GM19438 (cell line): ENCODE measurements around the gene MX1.

Source experiments
- ATAC-seq: cut with Tn5 transposase; IDR thresholded peaks from one replicate; pipeline ENCODE4 v1.9.1; 2021; ENCODE audit warnings: low read depth; ENCODE audit not compliant: unreplicated experiment

The MX1 gene

DNA sequence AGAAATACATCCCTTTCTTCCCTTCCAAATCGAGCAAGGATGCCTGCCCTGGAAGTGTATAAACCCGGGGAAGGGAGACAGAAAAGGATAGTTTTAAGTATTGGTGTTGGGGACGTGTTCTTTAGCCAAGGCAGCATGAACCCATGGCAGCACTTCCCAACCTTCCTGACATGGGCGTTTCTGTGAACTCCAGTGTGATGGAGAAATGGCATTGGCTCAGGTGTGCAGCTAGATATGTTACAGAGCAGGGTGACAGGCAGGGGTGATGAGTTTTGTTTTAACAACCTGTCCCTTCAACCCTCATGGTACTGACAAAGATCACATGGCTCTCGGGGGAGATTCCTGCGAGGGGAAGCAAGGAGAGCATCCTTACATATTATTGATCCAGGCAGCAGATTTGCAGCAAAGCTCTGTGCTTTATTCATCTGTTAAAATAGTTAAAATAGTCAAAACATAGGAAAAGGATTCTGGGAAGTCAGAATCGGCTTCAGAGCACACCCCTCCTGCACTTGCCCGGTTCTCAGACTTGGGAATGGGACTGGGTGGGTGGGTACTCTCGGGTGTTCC, 4.0 kb downstream of the MX1 start:
- ATAC-seq = no peak

DNA sequence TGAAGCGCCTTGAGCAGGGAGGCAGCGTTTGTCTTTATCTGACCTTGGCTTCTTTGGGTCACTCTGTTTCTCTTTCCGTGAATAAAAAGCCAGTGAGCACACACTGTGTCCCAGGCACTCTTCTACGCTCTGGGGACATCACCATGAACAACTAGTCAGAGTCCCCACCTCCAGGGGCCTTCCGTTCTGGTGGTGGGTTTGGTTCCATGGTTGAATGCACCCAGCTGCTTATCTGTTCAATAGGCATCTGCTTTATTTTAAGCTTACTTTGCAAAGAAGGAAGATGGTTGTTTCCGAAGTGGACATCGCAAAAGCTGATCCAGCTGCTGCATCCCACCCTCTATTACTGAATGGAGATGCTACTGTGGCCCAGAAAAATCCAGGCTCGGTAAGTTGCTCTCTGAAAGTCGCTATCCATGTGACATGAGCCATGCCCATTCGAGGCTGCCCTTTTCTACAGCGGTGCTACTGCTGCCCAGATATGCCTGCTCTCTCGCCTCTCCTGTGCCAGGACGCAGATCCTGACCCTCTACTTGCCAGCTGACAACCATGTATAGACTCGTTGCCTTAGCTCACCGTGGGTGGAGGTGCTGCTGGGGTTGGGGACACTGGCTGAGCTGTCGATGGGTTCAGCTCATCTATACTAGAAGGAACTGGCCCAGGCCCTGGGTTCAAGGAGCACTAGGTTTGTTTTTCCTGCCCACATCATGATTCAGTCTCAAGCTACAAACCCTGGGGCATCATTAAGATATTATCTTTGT, 5.9 kb downstream of the MX1 start:
- peak; percentile 70 for ATAC-seq

DNA sequence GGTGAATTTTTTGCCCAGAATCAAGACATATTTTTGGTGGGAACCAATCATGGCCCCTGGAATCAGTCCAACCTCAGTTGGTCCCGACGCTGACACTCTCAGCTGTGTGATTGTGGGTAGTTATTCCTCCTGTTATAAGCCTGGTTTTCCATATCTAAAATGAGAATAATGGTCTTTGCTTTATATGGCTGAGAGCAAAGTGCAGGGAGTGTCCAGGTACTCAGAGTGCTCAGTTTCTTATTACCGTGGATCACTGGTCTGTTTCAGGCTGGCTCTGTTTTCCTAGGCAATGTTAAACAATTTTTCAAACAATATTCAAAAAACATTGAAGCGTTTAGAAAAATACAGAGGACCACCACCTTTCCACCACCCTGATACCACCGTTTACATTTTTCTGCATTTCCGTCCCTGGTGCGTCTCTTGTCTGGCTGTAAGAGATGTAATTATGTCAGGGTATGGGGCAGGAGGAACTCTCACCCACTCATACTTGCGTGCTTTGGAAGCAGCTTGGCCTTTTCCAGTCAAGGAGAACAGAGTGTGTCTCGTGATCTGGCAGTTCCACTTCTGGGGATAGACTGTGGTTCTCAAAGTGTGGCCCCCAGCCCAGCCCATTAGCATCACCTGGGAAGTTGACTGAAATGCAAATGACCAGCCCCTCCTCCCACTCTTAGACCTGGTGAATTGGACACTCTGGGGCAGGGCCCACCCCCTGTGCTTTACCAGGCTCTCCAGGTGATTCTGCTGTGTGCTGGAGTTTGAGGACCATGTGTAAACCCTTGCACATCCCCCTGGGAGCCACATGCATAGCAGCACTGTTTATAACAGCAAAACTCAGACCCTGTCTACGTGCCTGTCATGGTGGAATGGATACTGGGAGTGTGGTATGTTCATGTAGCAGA, 6.8 kb downstream of the MX1 start:
- ATAC-seq = no peak

DNA sequence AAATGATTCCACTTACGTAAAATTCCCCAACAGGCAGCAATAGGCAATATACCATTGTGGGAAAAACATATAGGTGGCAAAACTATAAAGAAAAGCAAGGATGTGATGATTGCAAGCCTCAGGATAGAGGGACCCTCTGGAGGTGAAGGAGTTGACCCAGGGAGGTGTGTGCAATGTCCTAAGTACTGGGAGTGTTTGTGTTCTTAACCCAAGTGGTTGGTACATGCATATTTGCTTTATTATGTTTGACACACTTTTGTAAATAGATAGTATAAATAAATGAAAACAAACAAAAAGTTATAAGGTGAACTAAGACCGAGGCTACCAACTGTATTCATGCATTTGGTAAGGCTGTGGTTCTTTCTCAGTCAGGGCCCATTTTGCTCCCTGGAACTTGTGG, 7.5 kb downstream of the MX1 start:
- ATAC-seq = no peak

DNA sequence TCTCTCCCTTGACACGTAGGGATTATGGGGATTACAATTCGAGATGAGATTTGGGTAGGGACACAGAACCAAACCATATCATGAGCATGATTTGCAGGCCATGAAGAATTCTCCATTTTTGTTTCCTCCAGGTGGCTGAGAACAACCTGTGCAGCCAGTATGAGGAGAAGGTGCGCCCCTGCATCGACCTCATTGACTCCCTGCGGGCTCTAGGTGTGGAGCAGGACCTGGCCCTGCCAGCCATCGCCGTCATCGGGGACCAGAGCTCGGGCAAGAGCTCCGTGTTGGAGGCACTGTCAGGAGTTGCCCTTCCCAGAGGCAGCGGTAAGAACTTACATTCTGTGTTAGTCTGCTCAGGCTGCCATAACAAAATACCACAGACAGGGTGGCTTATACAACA, 9.7 kb downstream of the MX1 start:
- no peak for ATAC-seq

DNA sequence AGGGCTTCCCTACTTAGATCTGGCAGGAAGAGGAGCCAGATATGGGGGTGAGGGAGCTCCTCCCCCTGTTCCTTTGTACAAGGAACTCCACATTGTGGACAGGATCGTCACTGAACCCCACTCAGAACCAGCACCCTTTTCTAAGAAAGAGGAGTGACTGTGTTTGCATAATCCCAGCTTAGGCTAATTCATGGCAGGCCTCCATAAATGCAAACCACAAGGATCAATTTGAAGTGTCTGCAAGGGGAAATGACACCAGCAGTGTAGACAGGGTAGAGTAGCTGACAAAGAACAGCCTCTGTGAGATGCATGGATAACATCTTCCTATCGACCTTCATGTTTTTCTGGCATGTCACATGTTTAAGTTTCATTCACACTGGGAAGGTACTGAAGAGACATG, 11.7 kb downstream of the MX1 start:
- ATAC-seq = no peak

DNA sequence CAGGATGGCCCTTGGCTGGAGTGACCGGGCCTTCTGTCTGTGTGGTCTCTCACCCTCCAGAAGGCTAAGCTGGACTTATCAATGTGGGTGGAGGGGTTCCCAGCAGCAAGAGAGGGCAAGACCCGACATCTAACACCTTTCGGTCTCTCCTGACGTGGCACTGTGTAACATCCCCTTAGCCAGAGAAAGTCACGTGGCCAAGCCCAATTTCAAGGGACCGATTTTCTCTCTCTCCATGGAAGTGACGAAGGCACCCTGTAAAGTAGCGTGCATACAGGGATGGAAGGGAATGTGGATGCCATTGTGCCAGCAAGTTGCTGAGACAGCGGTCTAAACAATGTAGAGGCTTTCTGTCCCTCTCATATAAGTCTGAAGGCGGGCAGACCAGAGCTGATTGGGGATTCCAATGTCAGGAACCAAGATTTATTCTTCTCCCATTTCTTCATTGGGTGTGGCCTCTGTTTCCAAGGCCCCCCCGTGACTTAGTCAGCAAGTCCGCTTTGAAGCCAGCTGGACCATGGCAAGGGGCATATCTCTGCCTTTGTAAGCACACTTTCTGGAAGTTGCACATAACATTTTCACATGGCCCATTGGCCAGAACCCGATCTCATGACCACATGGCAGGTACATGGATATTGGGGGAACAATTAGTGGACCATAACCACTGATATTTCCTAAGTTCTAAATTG, 12.5 kb downstream of the MX1 start:
- ATAC-seq = no peak

DNA sequence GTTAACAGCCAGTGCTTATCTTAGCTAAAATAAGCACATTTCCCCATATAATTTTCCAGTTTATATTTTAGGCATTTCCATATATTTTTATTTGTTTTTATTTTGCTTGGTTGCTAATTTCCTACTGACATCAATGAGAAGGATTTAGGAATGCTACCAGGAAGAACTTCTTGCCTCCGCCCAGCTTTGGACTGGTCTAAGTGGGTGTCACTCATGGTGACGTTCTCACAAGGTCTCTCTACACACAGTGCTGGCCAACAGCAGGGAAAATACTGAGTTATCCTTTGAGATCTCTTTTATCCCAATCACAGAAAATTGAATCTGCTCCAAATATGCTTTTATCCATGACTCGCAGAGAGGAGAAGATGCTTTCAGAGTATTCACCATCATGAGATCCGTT, 13.2 kb downstream of the MX1 start:
- ATAC-seq = no peak

DNA sequence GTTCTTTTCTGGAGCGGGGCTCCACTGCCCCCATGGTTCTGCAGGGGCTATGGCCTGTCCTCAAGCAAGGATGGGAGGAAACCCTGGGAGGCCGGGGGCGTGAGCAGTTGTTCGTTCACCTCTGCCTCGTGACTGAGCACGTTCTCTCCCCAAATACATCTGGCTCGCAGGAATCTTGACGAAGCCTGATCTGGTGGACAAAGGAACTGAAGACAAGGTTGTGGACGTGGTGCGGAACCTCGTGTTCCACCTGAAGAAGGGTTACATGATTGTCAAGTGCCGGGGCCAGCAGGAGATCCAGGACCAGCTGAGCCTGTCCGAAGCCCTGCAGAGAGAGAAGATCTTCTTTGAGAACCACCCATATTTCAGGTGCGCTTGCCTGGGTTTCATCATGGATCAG, 15.5 kb downstream of the MX1 start:
- no peak for ATAC-seq

DNA sequence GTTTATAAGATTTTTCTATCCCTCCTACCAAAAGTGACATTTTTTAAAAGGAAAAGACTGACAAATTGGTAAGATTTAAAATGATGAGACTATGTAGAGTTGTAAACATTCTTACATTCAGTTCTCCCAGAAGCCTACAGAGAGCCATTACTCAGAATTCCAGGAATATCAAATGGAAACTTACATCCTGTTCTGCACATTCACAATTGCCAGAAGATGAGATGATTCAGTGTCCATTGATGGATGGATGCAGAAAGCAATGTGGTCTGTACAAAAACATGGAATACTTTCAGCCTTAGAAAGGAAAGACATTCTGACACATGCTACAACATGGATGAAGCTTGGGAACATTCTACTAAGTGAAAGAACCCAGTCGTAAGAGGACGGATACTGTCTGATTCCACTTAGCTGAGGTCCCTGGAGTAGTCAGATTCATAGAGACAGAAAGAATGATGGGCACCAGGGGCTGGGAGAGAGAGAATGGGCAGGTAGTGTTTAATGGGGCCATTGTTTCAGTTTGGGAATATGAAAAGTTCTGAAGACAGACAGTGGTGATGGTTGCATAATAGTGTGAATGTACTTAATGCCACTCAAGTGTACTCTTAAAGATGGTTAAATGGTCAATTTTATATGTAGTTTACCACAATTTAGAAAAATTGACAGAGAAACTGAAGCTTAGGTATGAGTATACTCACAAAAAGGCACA, 16.6 kb downstream of the MX1 start:
- no peak for ATAC-seq

DNA sequence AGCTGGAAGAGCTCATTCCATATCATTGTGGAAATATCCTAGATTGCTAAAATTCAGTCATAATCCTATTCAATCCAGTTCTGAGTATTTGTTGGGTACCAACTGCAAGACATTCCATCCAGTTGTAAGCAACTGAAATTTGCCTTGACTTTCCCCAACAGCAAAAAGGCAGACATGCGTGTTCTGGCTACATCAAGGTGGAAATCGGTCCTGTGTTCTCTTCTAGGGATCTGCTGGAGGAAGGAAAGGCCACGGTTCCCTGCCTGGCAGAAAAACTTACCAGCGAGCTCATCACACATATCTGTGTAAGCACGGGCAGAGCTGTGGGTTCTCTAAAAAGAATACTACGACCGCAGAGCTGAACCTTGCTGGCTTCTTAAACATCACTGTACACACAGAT, 17.5 kb downstream of the MX1 start:
- ATAC-seq = no peak

DNA sequence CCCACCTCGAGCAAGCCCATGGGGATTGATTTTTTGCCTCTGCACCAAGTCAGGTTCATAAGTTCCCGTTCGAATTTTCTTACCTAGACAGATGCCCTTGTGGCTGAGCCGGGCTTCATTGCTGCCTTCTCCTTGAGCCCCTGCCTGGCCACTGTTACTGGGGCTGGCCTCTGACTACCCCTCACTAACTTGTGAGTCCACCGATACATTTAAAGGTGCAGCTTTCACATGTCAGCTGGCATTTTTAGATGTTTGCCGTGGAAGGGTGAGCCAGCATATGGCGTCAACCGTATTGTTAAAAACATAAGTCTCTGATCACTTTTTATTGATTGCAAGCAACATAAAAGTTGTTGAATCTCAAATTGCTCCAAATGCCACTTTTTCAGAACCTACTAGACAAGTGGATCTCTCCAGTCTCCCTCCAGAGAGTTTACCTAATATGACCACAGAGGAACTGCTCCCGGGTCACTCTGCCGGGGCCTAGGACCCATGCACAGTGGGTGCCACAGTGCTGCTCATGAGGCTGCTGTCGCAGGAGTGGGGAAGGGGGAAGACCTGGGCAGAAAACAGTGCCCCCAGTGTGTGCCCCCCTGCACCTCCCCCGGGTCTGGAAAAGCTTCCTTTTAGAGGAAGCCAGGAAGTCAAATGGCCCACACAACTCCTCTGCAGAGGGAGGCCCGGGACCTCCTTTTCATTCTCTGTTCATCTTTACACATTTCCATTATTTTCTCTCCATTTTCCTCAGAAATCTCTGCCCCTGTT, 18.8 kb downstream of the MX1 start:
- no peak for ATAC-seq

DNA sequence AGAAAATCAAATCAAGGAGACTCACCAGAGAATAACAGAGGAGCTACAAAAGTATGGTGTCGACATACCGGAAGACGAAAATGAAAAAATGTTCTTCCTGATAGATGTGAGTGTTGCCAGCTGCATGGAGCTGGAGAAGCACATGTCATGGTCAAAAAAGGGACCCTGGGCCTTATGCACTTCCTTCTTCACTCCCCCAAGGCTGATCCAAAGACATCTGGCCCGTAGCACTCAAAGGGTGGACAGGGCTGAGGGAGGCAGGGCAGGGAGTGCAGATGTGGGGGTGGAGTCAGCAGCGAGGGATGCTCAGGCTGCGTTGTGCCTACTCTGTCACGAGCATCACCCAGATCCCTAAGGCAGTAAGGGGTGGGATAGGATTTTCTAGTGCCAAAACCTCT, 19.4 kb downstream of the MX1 start:
- ATAC-seq = no peak

DNA sequence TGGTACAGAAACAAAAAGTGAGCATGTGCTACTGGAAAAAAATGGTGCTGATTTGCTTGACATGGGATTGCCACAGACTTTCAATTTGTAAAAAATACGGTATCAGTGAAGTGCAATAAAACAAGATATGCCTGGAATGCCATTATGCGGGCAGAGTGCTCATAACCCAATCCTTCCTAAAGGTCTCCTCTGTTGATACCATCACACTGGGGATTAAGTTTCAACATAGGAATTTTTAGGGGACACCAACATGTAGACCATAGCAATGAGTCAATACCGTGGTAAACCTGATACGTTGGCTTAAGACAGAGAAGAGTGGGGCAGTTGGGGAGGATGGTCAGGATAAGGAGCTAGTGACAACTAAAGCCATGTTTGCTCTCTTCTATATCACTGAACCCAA, 20.5 kb downstream of the MX1 start:
- no peak for ATAC-seq

DNA sequence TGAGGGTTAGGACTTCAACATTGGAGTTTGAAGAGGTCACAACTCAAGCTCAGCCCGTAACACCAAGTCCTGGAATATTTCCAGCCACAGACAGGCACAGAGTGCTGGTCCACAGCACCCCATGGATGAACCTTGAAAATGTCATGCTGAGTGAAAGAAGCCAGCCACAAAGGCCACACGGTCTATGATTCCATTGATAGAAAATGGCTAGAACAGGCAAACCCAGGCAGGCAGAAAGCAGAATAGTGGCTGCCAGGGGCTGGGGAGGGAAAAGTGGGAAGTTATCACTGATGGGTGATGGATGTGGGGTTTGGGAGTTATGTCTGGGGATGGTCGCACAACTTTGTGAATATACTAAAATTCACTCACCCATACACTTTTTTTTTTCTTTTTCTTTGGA, 21.3 kb downstream of the MX1 start:
- no peak for ATAC-seq

DNA sequence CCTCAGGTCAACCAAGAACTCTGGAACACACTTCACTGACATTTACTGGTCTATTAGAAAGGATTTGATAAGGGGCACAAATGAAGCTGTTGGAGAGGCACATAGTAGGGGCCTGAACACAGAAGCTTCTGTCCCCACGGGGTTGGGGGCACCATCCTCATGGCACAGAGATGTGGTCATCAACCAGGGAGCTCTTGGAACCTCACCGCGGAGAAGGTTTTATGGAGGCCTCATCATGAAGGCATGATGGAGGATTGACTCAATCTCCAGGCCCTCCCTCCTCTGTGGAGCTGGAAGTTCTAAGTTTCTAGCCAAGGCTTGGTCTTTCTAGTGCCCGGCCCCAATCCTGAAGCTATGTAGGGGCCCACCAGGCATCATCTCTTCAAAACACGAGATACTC, 23.6 kb downstream of the MX1 start:
- no peak for ATAC-seq

DNA sequence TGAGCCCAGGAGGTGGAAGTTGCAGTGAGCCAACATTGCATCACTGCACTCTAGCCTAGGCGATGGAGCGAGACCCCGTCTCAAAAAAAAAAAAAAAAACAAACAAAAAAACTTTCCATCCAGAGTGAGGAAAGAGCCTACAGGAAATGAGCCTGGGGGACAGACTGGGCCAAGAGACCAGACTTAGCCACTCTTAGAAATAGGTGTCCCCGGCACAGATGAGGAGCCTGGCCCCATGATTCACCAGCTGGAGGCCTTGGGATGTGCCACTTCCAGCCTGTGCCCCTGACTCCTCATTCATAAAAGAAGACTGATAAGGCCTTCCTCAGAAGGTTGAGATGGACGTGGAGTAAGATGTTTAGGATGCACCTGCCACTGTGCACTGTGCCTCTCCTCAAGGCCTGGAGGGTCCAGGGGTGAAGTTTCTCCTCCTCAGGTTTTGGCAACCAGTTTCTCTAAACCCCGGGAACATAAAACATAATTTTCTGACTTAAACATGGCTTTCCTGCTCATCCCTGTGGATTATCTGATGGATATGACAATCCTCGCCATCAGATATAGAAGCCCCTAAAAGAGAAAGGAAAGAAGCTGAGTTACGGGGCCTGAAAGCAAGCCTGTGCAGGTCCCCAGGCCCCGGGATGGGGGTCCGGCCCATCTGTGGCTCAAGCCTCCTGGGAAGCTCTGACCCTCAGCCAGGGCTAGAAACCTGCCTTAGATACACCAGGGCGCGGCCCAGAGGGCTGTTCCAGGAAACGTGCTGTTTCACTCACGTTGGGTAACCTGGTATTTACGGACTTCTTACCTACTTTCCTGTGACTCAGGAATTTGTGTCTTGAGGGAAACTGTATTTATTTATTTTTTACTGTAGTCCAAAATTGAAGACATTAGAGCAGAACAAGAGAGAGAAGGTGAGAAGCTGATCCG, 26.0 kb downstream of the MX1 start:
- no peak for ATAC-seq

DNA sequence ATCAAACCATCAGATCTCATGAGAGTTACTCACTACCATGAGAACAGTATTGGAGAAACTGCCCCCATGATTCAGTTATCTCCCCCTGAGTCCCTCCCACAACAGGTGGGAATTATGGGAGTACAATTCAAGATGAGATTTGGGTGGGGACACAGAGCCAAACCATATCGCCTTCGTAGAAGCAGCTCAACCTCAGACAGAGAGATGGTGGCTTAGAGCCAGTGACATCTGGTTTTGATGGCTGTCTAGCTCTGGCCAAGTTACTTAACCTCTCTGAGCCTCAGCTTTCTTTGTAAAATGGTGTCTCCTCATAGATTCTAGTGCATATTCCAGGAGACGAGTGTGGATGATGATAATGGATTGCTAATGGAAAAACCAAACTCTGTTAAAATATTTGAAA, 27.2 kb downstream of the MX1 start:
- ATAC-seq = no peak

DNA sequence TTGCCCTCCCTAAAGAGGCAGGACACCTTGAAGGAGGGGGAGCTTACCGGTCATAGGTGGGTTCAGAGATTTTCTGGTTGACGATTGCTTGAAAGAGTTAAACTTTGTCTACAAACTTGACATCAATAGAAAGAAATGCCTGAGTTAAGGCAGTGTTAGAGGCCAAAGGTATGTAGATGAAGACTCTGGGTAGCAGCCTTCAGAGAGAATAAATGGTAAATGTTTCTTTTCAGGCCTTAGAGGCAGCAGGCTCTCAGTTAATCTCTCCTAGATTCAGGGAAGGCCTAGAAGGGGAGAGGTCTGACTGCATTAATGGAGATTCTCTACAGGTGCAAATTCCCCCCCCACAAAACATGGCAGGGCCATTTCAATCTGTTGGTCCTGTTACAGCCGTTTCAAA, 27.7 kb downstream of the MX1 start:
- ATAC-seq = no peak
